ENCODE data around the gene USP20. TPM values are rescaled to one million over a fixed set of nuclear protein-coding genes. Genes with fewer than 3 reads are reported as not detected.
A peak's percentile ranks its signal among the peaks of the same experiment; 100 is the strongest.

The USP20 gene
- total and polyA plus RNA-seq, 12 donors = 8.3 to 73.4 (median 34.5) TPM

DNA sequence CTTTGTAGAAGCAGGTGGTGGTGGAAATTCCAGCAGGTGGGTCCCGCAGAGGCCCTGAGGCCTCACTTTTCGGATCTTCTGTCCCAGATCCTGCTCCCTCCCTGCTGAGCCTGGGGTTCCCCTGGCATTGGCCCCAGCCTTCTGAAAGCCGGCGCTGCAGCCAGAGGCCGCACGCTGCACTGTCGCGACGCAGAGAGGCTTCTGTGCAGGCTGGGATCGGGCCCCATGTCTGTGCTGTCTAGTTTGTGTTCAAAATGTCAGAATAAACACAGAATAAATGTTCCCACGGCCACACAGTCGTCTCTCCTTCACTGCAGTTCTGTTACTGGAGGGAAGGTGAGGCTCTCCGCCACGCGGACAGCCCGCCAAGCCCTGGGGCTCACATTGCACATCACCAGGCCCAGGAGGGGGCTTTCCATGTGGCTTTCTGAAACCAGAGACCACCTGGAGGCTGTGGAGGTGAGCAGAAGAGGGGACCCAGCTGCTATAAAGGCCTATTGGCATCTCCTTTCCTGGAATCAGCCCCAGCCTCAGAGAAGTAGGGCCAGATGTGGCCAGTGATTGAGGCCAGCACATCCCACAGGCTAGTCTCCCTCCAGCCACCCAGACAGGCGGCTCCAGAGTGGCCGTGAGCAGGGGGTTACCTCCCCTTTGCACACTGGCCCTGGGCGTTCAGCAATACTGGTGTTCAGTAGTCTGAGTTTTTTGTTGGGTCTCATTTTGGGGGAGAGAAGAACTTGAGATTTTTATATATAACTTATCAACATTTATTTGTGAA is 46.5 kb downstream of the USP20 start:
- H3K9me3 ChIP-seq (replicated peaks in 1 of 3) = no peaks in the 10 kb centered on the region
- intact Hi-C loops (cut with DNase I) = loop anchor here in 1 of 2 donors (10.0 kb wide), 1 partner anchor 213 kb away; no protein-coding TSS in a partner anchor
- H3K4me3 ChIP-seq = no peak overlapping the region
- WGBS, 4 donors = 78 to 89% (median 88%) methylated on average over 5 to 19 of the region's 19 CpGs
- H3K36me3 ChIP-seq (replicated peaks in 1 of 2) = peaks cover 0 to 6% of the 10 kb centered on the region in 2 donors
- TF ChIP-seq, protein P1, sequence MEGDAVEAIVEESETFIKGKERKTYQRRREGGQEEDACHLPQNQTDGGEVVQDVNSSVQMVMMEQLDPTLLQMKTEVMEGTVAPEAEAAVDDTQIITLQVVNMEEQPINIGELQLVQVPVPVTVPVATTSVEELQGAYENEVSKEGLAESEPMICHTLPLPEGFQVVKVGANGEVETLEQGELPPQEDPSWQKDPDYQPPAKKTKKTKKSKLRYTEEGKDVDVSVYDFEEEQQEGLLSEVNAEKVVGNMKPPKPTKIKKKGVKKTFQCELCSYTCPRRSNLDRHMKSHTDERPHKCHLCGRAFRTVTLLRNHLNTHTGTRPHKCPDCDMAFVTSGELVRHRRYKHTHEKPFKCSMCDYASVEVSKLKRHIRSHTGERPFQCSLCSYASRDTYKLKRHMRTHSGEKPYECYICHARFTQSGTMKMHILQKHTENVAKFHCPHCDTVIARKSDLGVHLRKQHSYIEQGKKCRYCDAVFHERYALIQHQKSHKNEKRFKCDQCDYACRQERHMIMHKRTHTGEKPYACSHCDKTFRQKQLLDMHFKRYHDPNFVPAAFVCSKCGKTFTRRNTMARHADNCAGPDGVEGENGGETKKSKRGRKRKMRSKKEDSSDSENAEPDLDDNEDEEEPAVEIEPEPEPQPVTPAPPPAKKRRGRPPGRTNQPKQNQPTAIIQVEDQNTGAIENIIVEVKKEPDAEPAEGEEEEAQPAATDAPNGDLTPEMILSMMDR (IDR thresholded peaks at IDR 0.05) = no peak
- TF ChIP-seq POLR2A (IDR thresholded peaks at IDR 0.05) = no peak
- no peak for DNase-seq
- peaks cover 16 to 29% of the 10 kb centered on the region in 2 donors for H3K4me1 ChIP-seq (replicated peaks in 1 of 2)
- H3K27me3 ChIP-seq = no peaks in the 10 kb centered on the region
- no peak overlapping the region for H3K27ac ChIP-seq

DNA sequence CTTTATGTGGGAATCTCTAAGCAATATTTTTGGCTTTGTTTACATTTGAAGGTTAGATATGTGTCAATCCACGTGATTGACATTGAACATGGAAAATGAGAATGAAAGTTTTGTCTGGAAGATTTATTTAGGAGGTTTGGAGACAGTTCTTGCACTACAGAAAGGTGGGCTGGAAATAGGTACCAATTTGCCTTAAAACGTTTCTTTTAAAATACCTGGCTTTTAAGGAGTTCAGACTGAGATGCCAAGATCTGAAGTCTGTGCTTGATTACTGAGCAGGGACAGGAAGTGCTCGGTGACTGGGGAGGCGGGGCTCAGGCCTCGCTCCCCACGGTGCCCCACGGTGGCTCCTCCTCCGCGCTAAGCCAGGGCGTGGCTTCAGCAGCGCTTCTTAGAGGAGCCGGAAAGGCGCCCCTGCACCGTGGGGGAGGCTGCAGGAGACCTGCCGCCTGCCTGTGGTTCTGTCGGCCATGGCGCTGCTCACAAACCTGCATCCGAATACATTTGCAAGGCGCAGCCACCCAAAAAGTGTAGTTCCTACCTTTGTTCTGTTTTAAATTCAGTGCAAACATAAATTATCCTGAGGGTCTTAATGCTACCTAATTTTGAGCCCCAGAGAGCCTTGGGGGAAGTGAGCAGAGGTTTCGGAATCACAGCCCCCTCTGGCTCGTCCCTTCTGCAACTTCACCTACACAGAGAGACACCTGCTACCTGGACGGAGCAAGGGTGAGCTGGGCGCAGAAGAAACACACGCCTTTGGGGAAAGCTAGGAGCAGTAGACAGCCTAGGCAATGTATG is 49.2 kb downstream of the USP20 start:
- no peaks in the 10 kb centered on the region for H3K27me3 ChIP-seq
- no peaks in the 10 kb centered on the region for H3K36me3 ChIP-seq (replicated peaks in 1 of 2)
- TF ChIP-seq POLR2A (IDR thresholded peaks at IDR 0.05) = peak in 1 of 2 donors; percentile 64
- TF ChIP-seq, protein P1 (IDR thresholded peaks at IDR 0.05) = peak in 1 of 6 experiments; percentile 4
- DNase-seq = peak; percentile 84 to 93 (median 91)
- peak overlapping the region in 2 of 4 donors; percentile 34 to 48 for H3K4me3 ChIP-seq
- peak overlapping the region in 4 of 5 donors; percentile 60 to 82 (median 74) for H3K27ac ChIP-seq
- intact Hi-C loops (cut with DNase I) = loop anchor here (5.0 to 10.0 kb wide), 4 partner anchors 158 to 353 kb away; partner anchors contain the start of gene FNBP1 (in 1 of the 2)
- H3K9me3 ChIP-seq (replicated peaks in 1 of 3) = no peaks in the 10 kb centered on the region
- 7 to 9% (median 8%) methylated on average over 10 to 24 of the region's 24 CpGs for WGBS, 4 donors
- peaks cover 16 to 42% of the 10 kb centered on the region in 2 donors for H3K4me1 ChIP-seq (replicated peaks in 1 of 2)

DNA sequence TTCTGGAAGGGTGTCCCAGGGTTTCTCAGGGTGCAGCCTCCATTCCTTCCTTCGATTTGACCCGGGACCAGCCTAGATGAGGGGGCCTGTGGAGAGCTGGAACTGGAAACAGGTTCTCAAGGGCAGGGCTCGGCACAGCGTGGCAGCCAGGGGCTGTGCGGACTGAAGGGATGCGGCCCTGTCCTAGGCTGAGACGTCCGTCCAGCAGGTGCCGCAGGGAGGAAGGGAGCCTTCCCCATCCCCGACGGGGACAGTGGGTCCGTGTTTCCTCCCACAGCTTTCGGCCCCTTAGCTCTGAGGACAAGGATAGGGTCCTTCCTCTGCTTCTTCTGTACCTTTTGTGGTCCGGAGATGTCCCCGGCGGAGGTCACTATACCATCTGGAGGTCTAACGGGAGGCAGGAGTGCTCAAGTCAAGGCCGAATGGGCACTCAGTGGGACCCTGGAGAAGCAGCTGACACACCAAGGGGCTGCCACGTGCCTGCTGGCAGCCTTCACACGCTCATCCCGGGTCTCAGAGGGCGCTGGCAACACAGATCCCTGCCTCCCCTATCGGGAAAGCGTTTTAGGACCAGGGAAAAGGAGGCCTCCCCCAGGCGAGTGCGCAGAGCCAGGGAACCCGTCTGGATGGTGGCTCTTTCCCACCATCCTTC is 49.9 kb downstream of the USP20 start:
- intact Hi-C loops (cut with DNase I) = loop anchor here (5.0 to 10.0 kb wide), 4 partner anchors 157 to 352 kb away; partner anchors contain the start of gene FNBP1 (in 1 of the 2)
- Histone ChIP-seq H3K27ac (peak overlapping the region in 4 of 5 donors; percentile 60 to 82 (median 74)), H3K4me3 (peak overlapping the region in 2 of 4 donors; percentile 34 to 48), H3K27me3 (no peaks in the 10 kb centered on the region), H3K36me3 (replicated peaks in 1 of 2) (no peaks in the 10 kb centered on the region), H3K4me1 (replicated peaks in 1 of 2) (peaks cover 16 to 42% of the 10 kb centered on the region in 2 donors), H3K9me3 (replicated peaks in 1 of 3) (no peaks in the 10 kb centered on the region)
- WGBS, 4 donors = 15 to 37% (median 20%) methylated on average over 10 to 27 of the region's 27 CpGs
- DNase-seq = peak; percentile 48 to 77 (median 71)
- TF ChIP-seq, protein P1 (IDR thresholded peaks at IDR 0.05) = peak in 4 of 6 experiments; percentile 16 to 64 (median 44)
- peak in 1 of 2 donors; percentile 24 for TF ChIP-seq POLR2A (IDR thresholded peaks at IDR 0.05)
